ENCODE measurements around the gene SLC8A1.

SLC8A1 gene

GRCh38 chr2:40483549-40484243 lies 31.8 kb upstream of the SLC8A1 start:
- H3K4me3 ChIP-seq (ENCODE audit: low read depth in 1 of 5, low read length in 5 of 5): no peak overlapping the region
- H3K36me3 ChIP-seq (ENCODE audit: control insufficient read depth in 5 of 5, insufficient read depth in 5 of 5, low read length in 5 of 5): no peaks in the 10 kb centered on the region
- no peak overlapping the region for H3K27ac ChIP-seq (ENCODE audit: low read depth, low read length)
- no peaks in the 10 kb centered on the region for H3K27me3 ChIP-seq (ENCODE audit: control insufficient read depth in 5 of 5, insufficient read depth in 4 of 5, low read length in 5 of 5)
- no peak overlapping the region for H3K9ac ChIP-seq (ENCODE audit: low read length in 5 of 5)
- peaks cover 0 to 7% (median 0%) of the 10 kb centered on the region in 5 donors for H3K9me3 ChIP-seq (ENCODE audit: control insufficient read depth in 5 of 5, low read length in 5 of 5)
- peaks cover 0 to 10% (median 7%) of the 10 kb centered on the region in 5 donors for H3K4me1 ChIP-seq (ENCODE audit: control insufficient read depth in 5 of 5, insufficient read depth in 5 of 5, low read length in 5 of 5)

GRCh38 chr2:40480596-40480995 lies 28.7 kb upstream of the SLC8A1 start:
- peaks cover 0 to 20% (median 6%) of the 10 kb centered on the region in 5 donors for H3K4me1 ChIP-seq (ENCODE audit: control insufficient read depth in 5 of 5, insufficient read depth in 5 of 5, low read length in 5 of 5)
- H3K27ac ChIP-seq (ENCODE audit: low read depth, low read length): no peak overlapping the region
- H3K36me3 ChIP-seq (ENCODE audit: control insufficient read depth in 5 of 5, insufficient read depth in 5 of 5, low read length in 5 of 5): no peaks in the 10 kb centered on the region
- no peak overlapping the region for H3K9ac ChIP-seq (ENCODE audit: low read length in 5 of 5)
- H3K27me3 ChIP-seq (ENCODE audit: control insufficient read depth in 5 of 5, insufficient read depth in 4 of 5, low read length in 5 of 5): no peaks in the 10 kb centered on the region
- H3K9me3 ChIP-seq (ENCODE audit: control insufficient read depth in 5 of 5, low read length in 5 of 5): peaks cover 0 to 7% (median 0%) of the 10 kb centered on the region in 5 donors
- H3K4me3 ChIP-seq (ENCODE audit: low read depth in 1 of 5, low read length in 5 of 5): no peak overlapping the region

- Histone ChIP-seq H3K27me3 (ENCODE audit: control insufficient read depth in 5 of 5, insufficient read depth in 4 of 5, low read length in 5 of 5) (no peaks in the 10 kb centered on the region), H3K4me1 (ENCODE audit: control insufficient read depth in 5 of 5, insufficient read depth in 5 of 5, low read length in 5 of 5) (peaks cover 0 to 20% (median 6%) of the 10 kb centered on the region in 5 donors), H3K27ac (ENCODE audit: low read depth, low read length) (no peak overlapping the region), H3K36me3 (ENCODE audit: control insufficient read depth in 5 of 5, insufficient read depth in 5 of 5, low read length in 5 of 5) (no peaks in the 10 kb centered on the region), H3K4me3 (ENCODE audit: low read depth in 1 of 5, low read length in 5 of 5) (no peak overlapping the region), H3K9ac (ENCODE audit: low read length in 5 of 5) (no peak overlapping the region), H3K9me3 (ENCODE audit: control insufficient read depth in 5 of 5, low read length in 5 of 5) (peaks cover 0 to 7% (median 0%) of the 10 kb centered on the region in 5 donors)
Measured at GRCh38 chr2:40480073-40480472, 28.2 kb upstream of the SLC8A1 start.

- Histone ChIP-seq H3K36me3 (ENCODE audit: control insufficient read depth in 5 of 5, insufficient read depth in 5 of 5, low read length in 5 of 5) (no peaks in the 10 kb centered on the region), H3K4me3 (ENCODE audit: low read depth in 1 of 5, low read length in 5 of 5) (no peak overlapping the region), H3K9me3 (ENCODE audit: control insufficient read depth in 5 of 5, low read length in 5 of 5) (no peaks in the 10 kb centered on the region), H3K27ac (ENCODE audit: low read depth, low read length) (peak overlapping the region; percentile 20), H3K9ac (ENCODE audit: low read length in 5 of 5) (no peak overlapping the region), H3K27me3 (ENCODE audit: control insufficient read depth in 5 of 5, insufficient read depth in 4 of 5, low read length in 5 of 5) (no peaks in the 10 kb centered on the region), H3K4me1 (ENCODE audit: control insufficient read depth in 5 of 5, insufficient read depth in 5 of 5, low read length in 5 of 5) (peaks cover 0 to 20% (median 6%) of the 10 kb centered on the region in 5 donors)
Measured at GRCh38 chr2:40477361-40477760, 25.5 kb upstream of the SLC8A1 start.

- Histone ChIP-seq H3K4me3 (ENCODE audit: low read depth in 1 of 5, low read length in 5 of 5) (no peak overlapping the region), H3K27me3 (ENCODE audit: control insufficient read depth in 5 of 5, insufficient read depth in 4 of 5, low read length in 5 of 5) (no peaks in the 10 kb centered on the region), H3K9ac (ENCODE audit: low read length in 5 of 5) (no peak overlapping the region), H3K36me3 (ENCODE audit: control insufficient read depth in 5 of 5, insufficient read depth in 5 of 5, low read length in 5 of 5) (no peaks in the 10 kb centered on the region), H3K27ac (ENCODE audit: low read depth, low read length) (no peak overlapping the region), H3K4me1 (ENCODE audit: control insufficient read depth in 5 of 5, insufficient read depth in 5 of 5, low read length in 5 of 5) (peaks cover 0 to 20% (median 6%) of the 10 kb centered on the region in 5 donors), H3K9me3 (ENCODE audit: control insufficient read depth in 5 of 5, low read length in 5 of 5) (no peaks in the 10 kb centered on the region)
Measured at GRCh38 chr2:40476436-40476835, 24.5 kb upstream of the SLC8A1 start.

GRCh38 chr2:40474306-40474705 lies 22.4 kb upstream of the SLC8A1 start:
- Histone ChIP-seq H3K27ac (ENCODE audit: low read depth, low read length) (no peak overlapping the region), H3K9me3 (ENCODE audit: control insufficient read depth in 5 of 5, low read length in 5 of 5) (no peaks in the 10 kb centered on the region), H3K9ac (ENCODE audit: low read length in 5 of 5) (no peak overlapping the region), H3K27me3 (ENCODE audit: control insufficient read depth in 5 of 5, insufficient read depth in 4 of 5, low read length in 5 of 5) (no peaks in the 10 kb centered on the region), H3K4me3 (ENCODE audit: low read depth in 1 of 5, low read length in 5 of 5) (no peak overlapping the region), H3K36me3 (ENCODE audit: control insufficient read depth in 5 of 5, insufficient read depth in 5 of 5, low read length in 5 of 5) (no peaks in the 10 kb centered on the region), H3K4me1 (ENCODE audit: control insufficient read depth in 5 of 5, insufficient read depth in 5 of 5, low read length in 5 of 5) (peaks cover 0 to 20% (median 6%) of the 10 kb centered on the region in 5 donors)

- no peak overlapping the region for H3K4me3 ChIP-seq (ENCODE audit: low read depth in 1 of 5, low read length in 5 of 5)
- H3K4me1 ChIP-seq (ENCODE audit: control insufficient read depth in 5 of 5, insufficient read depth in 5 of 5, low read length in 5 of 5): peaks cover 0 to 8% (median 0%) of the 10 kb centered on the region in 5 donors
- no peak overlapping the region for H3K27ac ChIP-seq (ENCODE audit: low read depth, low read length)
- no peak overlapping the region for H3K9ac ChIP-seq (ENCODE audit: low read length in 5 of 5)
- no peaks in the 10 kb centered on the region for H3K9me3 ChIP-seq (ENCODE audit: control insufficient read depth in 5 of 5, low read length in 5 of 5)
- no peaks in the 10 kb centered on the region for H3K36me3 ChIP-seq (ENCODE audit: control insufficient read depth in 5 of 5, insufficient read depth in 5 of 5, low read length in 5 of 5)
- H3K27me3 ChIP-seq (ENCODE audit: control insufficient read depth in 5 of 5, insufficient read depth in 4 of 5, low read length in 5 of 5): no peaks in the 10 kb centered on the region
Measured at GRCh38 chr2:40471866-40472265, 20.0 kb upstream of the SLC8A1 start.

GRCh38 chr2:40470822-40471813 lies 19.2 kb upstream of the SLC8A1 start:
- H3K4me1 ChIP-seq (ENCODE audit: control insufficient read depth in 5 of 5, insufficient read depth in 5 of 5, low read length in 5 of 5): peaks cover 0 to under 1% (median 0%) of the 10 kb centered on the region in 5 donors
- no peaks in the 10 kb centered on the region for H3K36me3 ChIP-seq (ENCODE audit: control insufficient read depth in 5 of 5, insufficient read depth in 5 of 5, low read length in 5 of 5)
- no peak overlapping the region for H3K9ac ChIP-seq (ENCODE audit: low read length in 5 of 5)
- no peak overlapping the region for H3K4me3 ChIP-seq (ENCODE audit: low read depth in 1 of 5, low read length in 5 of 5)
- no peak overlapping the region for H3K27ac ChIP-seq (ENCODE audit: low read depth, low read length)
- H3K27me3 ChIP-seq (ENCODE audit: control insufficient read depth in 5 of 5, insufficient read depth in 4 of 5, low read length in 5 of 5): no peaks in the 10 kb centered on the region
- no peaks in the 10 kb centered on the region for H3K9me3 ChIP-seq (ENCODE audit: control insufficient read depth in 5 of 5, low read length in 5 of 5)

- no peaks in the 10 kb centered on the region for H3K27me3 ChIP-seq (ENCODE audit: control insufficient read depth in 5 of 5, insufficient read depth in 4 of 5, low read length in 5 of 5)
- H3K27ac ChIP-seq (ENCODE audit: low read depth, low read length): no peak overlapping the region
- H3K9ac ChIP-seq (ENCODE audit: low read length in 5 of 5): no peak overlapping the region
- no peaks in the 10 kb centered on the region for H3K4me1 ChIP-seq (ENCODE audit: control insufficient read depth in 5 of 5, insufficient read depth in 5 of 5, low read length in 5 of 5)
- no peaks in the 10 kb centered on the region for H3K36me3 ChIP-seq (ENCODE audit: control insufficient read depth in 5 of 5, insufficient read depth in 5 of 5, low read length in 5 of 5)
- peaks cover 0 to 3% (median 0%) of the 10 kb centered on the region in 5 donors for H3K9me3 ChIP-seq (ENCODE audit: control insufficient read depth in 5 of 5, low read length in 5 of 5)
- no peak overlapping the region for H3K4me3 ChIP-seq (ENCODE audit: low read depth in 1 of 5, low read length in 5 of 5)
Measured at GRCh38 chr2:40466935-40467572, 15.2 kb upstream of the SLC8A1 start.
